COR-L47 (cell line): ENCODE measurements around the gene ABCB11.
"Not testable (repeated sequence)": the region's sequence is repeated elsewhere in the genome, so short reads cannot be mapped to it uniquely, and the experiment has no call there.

Experiments
- DNase-seq: peaks from one replicate; lab custom pipeline; 2025; lab: John Stamatoyannopoulos, UW

Gene ABCB11

DNA sequence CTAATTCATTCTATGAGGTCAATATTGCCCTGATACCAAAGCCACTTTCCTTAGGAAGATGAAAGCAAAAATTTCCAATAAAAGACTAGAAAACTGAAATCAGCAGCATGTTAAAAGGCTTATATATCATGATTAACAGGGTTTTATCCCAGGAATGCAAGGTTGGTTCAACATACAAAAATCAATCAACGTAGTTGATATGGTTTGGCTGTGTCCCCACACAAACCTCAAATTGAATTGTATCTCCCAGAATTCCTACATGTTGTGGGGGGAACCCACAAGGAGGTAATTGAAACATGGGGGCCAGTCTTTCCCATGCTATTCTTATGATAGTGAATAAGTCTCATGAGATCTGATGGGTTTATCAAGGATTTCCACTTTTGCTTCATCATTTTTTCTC is 11.7 kb upstream of the ABCB11 start:
- DNase-seq = no peak

DNA sequence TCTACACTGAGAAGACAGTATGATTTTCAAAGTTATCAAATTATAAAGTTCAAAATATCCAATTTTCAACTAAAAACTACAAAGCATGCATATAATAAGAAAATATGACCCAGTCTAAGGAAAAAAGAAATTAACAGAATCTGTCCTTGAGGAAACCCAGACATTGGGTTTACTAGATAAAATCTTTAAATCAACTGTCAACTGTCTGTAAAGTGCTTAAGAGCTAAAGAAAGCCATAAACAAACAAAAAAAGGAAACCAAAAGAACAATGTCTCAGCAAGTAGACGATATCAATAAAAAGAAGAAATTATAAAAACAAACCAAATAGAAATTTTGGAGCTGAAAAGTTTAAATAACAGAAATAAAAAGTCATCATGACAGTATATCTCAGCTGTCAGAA is 10.5 kb upstream of the ABCB11 start:
- DNase-seq = no peak

GRCh38 chr2:169039702-169040101 is 8.6 kb upstream of the ABCB11 start:
- DNase-seq = no peak

DNA sequence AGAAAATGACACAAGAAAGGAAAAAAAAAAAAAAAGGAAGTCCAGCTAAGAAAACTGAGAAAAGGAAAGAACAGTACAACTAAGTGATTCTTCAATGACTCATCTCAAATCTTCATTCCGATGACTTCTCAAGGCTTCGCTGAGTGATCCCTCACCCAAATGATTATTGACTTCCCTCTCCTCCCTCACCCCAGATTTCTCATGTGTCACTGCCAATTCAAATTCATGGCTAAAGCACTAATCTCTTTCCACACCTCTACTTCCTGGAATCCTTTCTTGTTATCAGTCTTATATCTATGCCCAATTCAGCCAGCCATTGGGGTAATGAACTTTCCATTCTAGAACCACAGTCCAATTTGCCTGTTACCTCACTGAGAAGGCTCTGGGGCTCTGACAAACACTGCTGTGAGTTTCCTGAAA is 7.2 kb upstream of the ABCB11 start:
- DNase-seq = no peak

DNA sequence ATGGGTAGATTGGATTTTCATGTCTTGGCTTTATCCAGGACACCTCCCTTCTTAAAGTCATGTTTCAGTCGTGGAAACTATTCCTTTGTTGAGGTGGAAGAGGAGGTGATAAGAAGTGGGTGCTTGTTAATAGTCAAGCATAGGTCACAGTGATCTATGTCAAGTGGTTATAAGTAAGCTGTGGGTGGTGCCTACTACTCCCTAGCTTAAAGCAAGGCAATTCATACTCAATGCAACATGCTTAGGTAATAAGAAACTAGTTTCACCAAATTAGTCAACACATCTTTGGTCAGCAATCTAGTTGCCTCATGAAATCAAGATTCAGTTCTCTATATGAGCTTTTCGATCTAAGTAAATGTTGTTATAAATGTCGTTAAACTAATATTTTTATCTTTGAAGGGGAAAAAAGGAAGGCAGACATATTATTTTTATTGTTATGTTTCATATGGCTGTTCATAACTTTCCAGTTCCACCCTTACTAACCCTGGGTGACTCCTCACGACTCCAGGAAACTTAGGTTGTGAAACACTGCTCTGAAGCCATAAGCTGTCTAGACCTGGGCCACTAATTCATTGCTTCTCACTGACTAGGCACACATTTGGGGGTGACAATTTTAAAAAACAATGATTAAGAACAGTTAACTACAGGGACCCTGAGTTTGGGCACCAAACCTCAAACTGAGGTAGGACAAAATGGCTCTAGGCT is 5.8 kb upstream of the ABCB11 start:
- no peak for DNase-seq

GRCh38 chr2:169035887-169036286 is 4.8 kb upstream of the ABCB11 start:
- no peak for DNase-seq

DNA sequence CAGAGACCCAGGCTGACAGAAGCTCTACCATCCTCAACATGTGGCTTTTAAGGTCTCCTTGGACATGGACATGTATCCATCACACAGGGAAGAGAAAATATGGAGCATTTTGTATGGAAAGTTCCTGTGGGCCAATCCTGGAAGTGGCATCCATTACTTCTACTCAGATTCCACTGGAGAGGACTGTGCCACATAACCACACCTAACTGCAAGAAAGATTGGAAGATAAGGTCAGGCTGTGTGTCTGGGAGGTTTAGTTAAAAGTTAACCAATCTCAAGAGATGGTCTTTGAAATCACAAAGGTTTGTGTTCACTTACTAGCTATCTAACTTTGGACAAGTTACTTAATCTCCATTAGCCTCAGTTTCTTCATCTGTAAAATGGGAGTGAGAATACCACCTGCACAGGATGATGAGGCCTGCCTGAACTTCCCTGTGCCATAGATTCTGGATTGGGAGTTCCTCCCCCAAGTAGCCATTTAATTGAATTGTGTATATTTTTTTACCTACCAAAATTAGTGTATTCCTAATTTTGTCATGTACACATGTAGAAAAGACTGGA is 3.9 kb upstream of the ABCB11 start:
- DNase-seq = no peak

DNA sequence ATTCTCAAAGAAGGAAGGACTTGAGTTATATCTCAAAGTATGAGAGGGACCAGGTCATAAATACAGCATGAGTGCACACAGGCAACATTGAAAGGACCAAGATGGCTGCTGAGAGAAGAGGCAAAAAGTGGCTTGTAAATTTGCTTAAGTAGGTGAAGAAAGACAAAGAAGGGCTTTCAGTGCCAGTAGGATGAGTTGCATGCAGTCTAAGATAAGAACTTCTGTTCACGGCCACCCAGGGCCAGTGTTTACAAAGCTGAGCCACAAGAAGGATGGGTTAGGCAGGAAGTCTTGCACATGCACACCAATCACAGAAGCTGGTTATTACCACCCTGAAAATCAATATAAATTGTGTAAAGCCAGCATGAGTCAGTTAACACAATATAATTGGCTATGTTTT is 3.1 kb upstream of the ABCB11 start:
- DNase-seq = peak; percentile 14

- no peak for DNase-seq
These were observed 1.8 kb downstream of the ABCB11 start for GRCh38 chr2:169029341-169029740.

DNA sequence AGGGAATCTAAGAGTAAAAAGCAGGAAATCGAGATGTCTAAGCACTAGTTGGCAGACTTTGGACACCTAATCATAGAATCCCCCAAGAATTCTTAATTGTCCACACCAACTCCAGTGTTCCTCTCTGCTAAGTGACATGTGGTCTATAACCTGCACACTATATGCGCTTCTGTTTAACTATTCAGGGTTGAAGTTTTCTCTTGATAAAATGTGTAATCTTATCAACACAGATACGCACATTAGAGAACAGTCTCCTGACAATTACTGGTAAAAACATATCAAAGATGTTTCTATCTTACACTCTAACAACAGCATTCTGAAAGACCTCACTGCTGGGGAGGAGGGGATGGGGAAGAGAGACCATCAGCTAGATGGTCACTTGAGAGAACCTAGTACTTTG is 3.9 kb downstream of the ABCB11 start:
- no peak for DNase-seq

DNA sequence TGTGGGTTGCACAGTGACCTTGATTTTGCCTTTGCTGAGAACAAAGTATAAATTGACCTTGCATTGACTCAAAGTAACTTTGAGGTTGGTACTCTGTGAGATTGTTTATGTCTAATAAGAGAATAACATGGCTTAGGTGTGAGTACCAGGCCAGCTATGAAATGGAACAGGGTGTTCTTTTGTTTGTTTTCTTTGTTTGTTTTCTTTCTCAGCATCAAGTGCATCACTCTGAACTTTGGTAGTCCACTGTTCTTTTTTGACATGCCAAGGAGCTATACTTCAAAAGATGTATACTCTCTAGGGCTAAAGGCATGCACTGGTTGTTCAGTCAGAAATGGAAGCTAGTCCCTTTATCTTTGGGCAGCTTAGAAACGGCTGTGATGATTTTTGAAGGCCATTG is 5.1 kb downstream of the ABCB11 start:
- DNase-seq = no peak

DNA sequence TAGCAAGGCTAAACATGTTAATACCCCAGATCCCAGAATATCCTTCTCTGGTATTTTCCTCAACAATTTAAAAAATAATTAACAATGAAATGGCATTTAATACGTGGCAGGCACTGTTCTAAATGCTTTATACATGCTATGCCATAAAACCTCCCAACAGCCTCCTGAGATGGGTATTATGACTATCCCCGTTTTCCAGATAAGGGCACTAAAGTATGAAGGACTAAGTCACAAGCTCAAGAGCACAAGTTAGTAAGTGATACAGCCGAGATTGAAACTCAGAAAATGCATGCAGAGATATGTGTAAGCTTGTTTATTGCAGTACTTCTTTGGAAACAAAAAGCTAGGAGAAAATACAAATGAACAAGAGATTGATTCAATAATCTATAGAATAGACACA is 8.0 kb downstream of the ABCB11 start:
- DNase-seq = no peak

DNA sequence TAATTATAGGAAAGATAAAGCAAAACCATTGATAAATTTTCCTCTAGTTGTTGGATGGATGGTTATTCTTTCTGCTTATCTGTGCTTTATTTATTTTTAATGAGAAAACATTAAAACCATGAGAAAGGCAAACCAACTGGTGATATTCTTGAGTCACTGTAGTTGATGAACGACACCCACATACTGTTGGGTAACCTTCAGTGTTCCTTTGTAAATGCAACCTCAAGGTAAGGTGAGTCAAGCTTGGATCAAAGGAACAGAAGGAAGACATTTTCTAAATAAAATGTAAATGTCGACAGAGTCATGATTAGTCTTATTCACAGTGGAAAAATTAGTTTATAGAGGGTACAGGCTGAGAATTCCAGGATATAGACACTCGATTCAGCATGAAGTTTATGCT is 12.7 kb downstream of the ABCB11 start:
- DNase-seq = no peak

GRCh38 chr2:169015943-169016342 is 15.2 kb downstream of the ABCB11 start:
- no peak for DNase-seq

- DNase-seq = no peak
These were observed 16.3 kb downstream of the ABCB11 start for GRCh38 chr2:169014780-169015179.

DNA sequence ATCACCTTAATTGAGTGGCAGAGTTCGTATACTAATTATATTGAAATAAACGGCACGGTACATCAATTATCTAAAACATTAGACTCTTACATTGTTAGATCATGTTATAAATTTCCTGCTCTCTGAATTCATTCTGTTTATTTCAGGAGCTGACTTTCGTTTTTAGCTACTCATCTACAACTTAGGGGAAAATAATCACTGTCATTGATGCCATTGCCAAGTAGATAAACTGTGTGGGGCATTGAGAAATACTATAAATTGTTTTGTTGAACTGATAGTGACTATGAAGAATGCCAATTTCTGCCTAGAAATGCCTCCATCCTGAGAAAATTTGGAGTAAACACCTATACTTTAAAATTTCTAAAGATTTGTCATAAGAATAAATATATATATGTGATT is 17.5 kb downstream of the ABCB11 start:
- DNase-seq = no peak

GRCh38 chr2:169012812-169013627 is 18.1 kb downstream of the ABCB11 start:
- DNase-seq = no peak

DNA sequence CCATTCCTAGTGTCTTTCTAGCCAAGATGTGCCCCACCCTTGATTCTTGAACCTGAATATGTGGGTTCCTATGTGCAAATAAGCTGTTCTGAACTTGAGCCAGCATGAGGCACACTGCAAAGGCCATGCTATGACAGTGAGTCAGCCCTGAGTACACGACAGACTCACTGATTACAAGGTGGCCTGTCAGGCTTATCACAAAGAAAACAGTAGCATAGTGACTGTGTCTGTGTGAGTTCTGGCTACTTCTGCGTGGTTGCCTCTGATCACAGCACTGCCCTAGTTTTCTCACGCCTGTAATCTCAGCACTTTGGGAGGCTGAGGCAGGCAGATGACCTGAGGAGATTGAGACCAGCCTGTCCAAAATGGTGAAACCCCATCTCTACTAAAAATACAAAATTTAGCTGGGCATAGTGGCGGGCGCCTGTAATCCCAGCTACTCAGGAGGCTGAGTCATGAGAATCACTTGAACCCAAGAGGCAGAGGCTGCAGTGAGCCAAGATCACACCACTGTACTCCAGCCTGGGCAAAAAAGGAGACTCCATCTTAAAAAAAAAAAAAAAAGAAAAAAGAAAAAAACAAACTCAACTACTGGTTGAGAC is 18.8 kb downstream of the ABCB11 start:
- DNase-seq = not testable (repeated sequence)

GRCh38 chr2:169011698-169012097 is 19.4 kb downstream of the ABCB11 start:
- no peak for DNase-seq

- DNase-seq = no peak
These were observed 20.3 kb downstream of the ABCB11 start for GRCh38 chr2:169010633-169011460.

GRCh38 chr2:169009865-169010579 is 21.1 kb downstream of the ABCB11 start:
- DNase-seq = no peak
